Cardiac muscle cell (in vitro differentiated cells and primary cell): ENCODE data around the gene THUMPD1. TPM values are rescaled to one million over a fixed set of nuclear protein-coding genes. Genes with fewer than 3 reads are reported as not detected.
"Not testable (repeated sequence)": the region's sequence is repeated elsewhere in the genome, so short reads cannot be mapped to it uniquely, and the experiment has no call there.

ENCODE experiments used
- DNase-seq, 2 donors: peaks; one replicate each; pipeline versions ENCODE4 v3.0.0 to v3.0.0-alpha.2; 2010 to 2017; ENCODE audit warnings: low read depth in 1 of 2, low spot score in 1 of 2
- H3K27ac ChIP-seq: fragments of 200-600 bp; sonication (generic); 2 replicates; pipeline ENCODE4 v1.5.1; 2016
- H3K27me3 ChIP-seq: fragments of 200-600 bp; sonication (generic); 2 replicates; pipeline ENCODE4 v1.6.0; 2016; ENCODE audit warnings: control low read depth
- H3K36me3 ChIP-seq: fragments of 200-600 bp; sonication (generic); 2 replicates; pipeline ENCODE4 v1.5.1; 2016; ENCODE audit warnings: control low read depth
- H3K4me1 ChIP-seq: fragments of 200-600 bp; sonication (generic); 2 replicates; pipeline ENCODE4 v1.8.1; 2017; ENCODE audit warnings: low read depth, mild to moderate bottlenecking, mixed run types
- H3K4me3 ChIP-seq: fragments of 200-600 bp; sonication (generic); 2 replicates; pipeline ENCODE4 v1.5.1; 2016; ENCODE audit warnings: mild to moderate bottlenecking
- H3K9me3 ChIP-seq: fragments of 200-600 bp; sonication (generic); 2 replicates; pipeline ENCODE4 v1.5.1; 2017; ENCODE audit warnings: low read depth, mild to moderate bottlenecking, control low read depth
- polyA plus RNA-seq: library from polyadenylated mRNA; unstranded; fragments of >200 nt; fragmentation: Nextera tagmentation; extraction: Ambion mirVana; gene quantifications from 2 replicates; pipeline ENCODE4 v1.2.1, GENCODE V29; 2016
- total RNA-seq: library from RNA; depleted of rRNA; stranded (reverse); fragments of >200 nt; gene quantifications from 2 replicates; pipeline ENCODE4 v1.2.3, GENCODE V29; 2016
- TF ChIP-seq, protein P1 (sequence below): IDR thresholded peaks from 2 replicates; pipeline ENCODE4 v1.5.1; 2012; ENCODE audit warnings: low read depth, mild to moderate bottlenecking, low read length

Gene THUMPD1
- total and polyA plus RNA-seq, 2 experiments from 2014 or later: 22.8 to 83.3 TPM

- Histone ChIP-seq H3K36me3 (no peaks in the 10 kb centered on the region), H3K4me3 (no peak overlapping the region), H3K9me3 (no peaks in the 10 kb centered on the region), H3K4me1 (no peaks in the 10 kb centered on the region), H3K27me3 (no peaks in the 10 kb centered on the region), H3K27ac (no peak overlapping the region)
- TF ChIP-seq, protein P1, sequence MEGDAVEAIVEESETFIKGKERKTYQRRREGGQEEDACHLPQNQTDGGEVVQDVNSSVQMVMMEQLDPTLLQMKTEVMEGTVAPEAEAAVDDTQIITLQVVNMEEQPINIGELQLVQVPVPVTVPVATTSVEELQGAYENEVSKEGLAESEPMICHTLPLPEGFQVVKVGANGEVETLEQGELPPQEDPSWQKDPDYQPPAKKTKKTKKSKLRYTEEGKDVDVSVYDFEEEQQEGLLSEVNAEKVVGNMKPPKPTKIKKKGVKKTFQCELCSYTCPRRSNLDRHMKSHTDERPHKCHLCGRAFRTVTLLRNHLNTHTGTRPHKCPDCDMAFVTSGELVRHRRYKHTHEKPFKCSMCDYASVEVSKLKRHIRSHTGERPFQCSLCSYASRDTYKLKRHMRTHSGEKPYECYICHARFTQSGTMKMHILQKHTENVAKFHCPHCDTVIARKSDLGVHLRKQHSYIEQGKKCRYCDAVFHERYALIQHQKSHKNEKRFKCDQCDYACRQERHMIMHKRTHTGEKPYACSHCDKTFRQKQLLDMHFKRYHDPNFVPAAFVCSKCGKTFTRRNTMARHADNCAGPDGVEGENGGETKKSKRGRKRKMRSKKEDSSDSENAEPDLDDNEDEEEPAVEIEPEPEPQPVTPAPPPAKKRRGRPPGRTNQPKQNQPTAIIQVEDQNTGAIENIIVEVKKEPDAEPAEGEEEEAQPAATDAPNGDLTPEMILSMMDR: no peak
- DNase-seq: no peak
Observed at GRCh38 chr16:20707461-20707860, 34.2 kb downstream of the THUMPD1 start.

GRCh38 chr16:20705972-20706371 lies 35.6 kb downstream of the THUMPD1 start:
- not testable (repeated sequence) for H3K36me3 ChIP-seq, H3K27ac ChIP-seq, H3K27me3 ChIP-seq, H3K9me3 ChIP-seq, H3K4me1 ChIP-seq, H3K4me3 ChIP-seq, DNase-seq

DNA sequence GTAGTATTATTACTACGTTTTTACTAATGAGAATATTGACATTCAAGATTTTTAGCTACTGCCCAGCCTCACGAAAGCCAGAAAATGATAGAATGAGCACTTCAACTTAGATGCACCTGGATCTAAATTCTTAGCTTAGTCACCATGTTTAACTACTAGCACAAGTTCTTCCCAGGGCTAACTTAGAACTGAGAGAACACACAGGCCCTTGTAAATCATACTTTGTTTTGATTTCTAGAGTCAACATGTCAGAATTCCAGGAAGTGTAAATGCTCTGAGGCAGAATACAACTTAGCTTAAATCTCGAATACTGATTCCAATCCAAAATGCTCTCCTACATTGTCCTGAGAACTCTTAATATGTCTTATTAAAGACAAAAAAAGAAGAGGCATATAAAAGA lies 37.3 kb downstream of the THUMPD1 start:
- no peaks in the 10 kb centered on the region for H3K36me3 ChIP-seq
- H3K4me3 ChIP-seq: no peak overlapping the region
- DNase-seq: no peak
- H3K9me3 ChIP-seq: no peaks in the 10 kb centered on the region
- TF ChIP-seq, protein P1: no peak
- H3K4me1 ChIP-seq: no peaks in the 10 kb centered on the region
- no peaks in the 10 kb centered on the region for H3K27me3 ChIP-seq
- H3K27ac ChIP-seq: no peak overlapping the region

DNA sequence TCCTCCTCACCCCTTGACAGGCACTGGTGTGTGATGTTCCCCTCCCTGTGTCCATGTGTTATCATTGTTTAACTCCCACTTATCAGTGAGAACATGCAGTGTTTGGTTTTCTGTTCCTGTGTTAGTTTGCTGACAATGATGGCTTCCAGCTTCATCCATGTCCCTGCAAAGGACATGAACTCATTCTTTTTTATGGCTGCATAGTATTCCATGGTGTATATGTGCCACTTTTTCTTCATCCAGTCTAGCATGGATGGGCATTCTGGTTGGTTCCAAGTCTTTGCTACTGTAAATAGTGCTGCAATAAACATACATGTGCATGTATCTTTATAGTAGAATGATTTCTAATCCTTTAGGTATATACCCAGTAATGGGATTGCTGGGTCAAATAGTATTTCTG lies 39.9 kb downstream of the THUMPD1 start:
- H3K27me3 ChIP-seq, H3K27ac ChIP-seq, DNase-seq, H3K9me3 ChIP-seq, H3K4me3 ChIP-seq, H3K36me3 ChIP-seq, H3K4me1 ChIP-seq: not testable (repeated sequence)

DNA sequence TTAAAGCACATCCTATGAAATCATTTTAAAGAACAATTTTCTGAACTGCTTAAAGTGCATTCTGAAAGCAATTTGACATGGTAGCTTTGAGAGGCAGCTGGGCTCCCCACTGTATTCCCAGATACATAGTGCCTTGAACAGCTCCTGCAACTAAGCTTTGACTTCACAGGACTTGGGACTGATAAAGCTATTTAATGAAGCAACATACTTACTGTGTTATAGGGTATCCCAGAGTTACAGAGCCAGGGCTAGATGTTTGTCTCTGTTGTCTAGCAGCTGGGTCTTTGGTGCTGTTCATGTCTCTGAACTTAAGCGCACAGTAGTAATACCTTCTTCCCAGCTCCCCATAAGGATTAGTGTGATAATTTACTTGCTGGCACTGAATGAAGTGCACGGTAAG lies 45.0 kb downstream of the THUMPD1 start:
- no peak for DNase-seq
- H3K4me3 ChIP-seq: no peak overlapping the region
- no peaks in the 10 kb centered on the region for H3K4me1 ChIP-seq

DNA sequence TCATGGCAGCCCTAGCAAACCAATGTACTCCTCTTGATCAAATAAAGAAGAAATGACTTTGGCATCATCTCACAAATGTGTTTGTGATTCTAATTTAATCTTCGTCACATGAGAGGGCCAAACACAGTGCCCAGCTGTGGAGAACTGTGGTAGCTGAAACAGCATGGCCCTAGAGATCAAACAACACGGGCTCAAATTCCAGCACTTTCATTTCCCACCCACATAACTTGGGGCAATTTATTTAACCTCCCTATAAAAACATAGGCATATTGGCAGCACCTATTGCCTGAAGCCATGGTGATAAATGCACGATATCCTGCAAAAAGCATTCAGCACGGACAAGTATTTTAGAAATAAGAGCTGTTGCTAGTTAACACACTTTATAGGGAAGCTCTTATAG lies 46.6 kb downstream of the THUMPD1 start:
- no peak for DNase-seq
- TF ChIP-seq, protein P1: no peak
- H3K4me1 ChIP-seq: no peaks in the 10 kb centered on the region
- H3K27ac ChIP-seq: no peak overlapping the region
- no peaks in the 10 kb centered on the region for H3K36me3 ChIP-seq
- H3K9me3 ChIP-seq: no peaks in the 10 kb centered on the region
- no peaks in the 10 kb centered on the region for H3K27me3 ChIP-seq
- no peak overlapping the region for H3K4me3 ChIP-seq

More for the DNA sequence above, 45.0 kb downstream of the THUMPD1 start:
- Histone ChIP-seq H3K36me3 (no peaks in the 10 kb centered on the region), H3K27ac (no peak overlapping the region), H3K27me3 (no peaks in the 10 kb centered on the region), H3K9me3 (no peaks in the 10 kb centered on the region)
- TF ChIP-seq, protein P1: no peak

GRCh38 chr16:20694096-20694495 lies 47.5 kb downstream of the THUMPD1 start:
- H3K36me3 ChIP-seq, H3K4me3 ChIP-seq, H3K27me3 ChIP-seq, H3K27ac ChIP-seq, H3K9me3 ChIP-seq, H3K4me1 ChIP-seq, DNase-seq: not testable (repeated sequence)
